Smooth muscle cell (in vitro differentiated cells): Measurements from ENCODE around the gene CTNNA2. TPM values are rescaled to one million over a fixed set of nuclear protein-coding genes. Genes with fewer than 3 reads are reported as not detected.

ENCODE experiments used
- DNase-seq: peaks from one replicate; lab custom pipeline; 2025; ENCODE audit not compliant: unreplicated experiment; lab: John Stamatoyannopoulos, UW
- H2AFZ ChIP-seq: fragments of 200-600 bp; sonication (generic); 2 replicates; pipeline ENCODE4 v1.6.0; 2016; ENCODE audit warnings: antibody characterized with exemption, low read depth, mild to moderate bottlenecking
- H3F3A ChIP-seq: fragments of 200-600 bp; sonication (generic); 2 replicates; pipeline ENCODE4 v1.6.0; 2017; ENCODE audit warnings: antibody characterized with exemption, low read depth
- H3K27ac ChIP-seq: fragments of 200-600 bp; sonication (generic); 2 replicates; pipeline ENCODE4 v1.5.1; 2016; ENCODE audit warnings: low read depth, mild to moderate bottlenecking
- H3K27me3 ChIP-seq: fragments of 200-600 bp; sonication (generic); 2 replicates; pipeline ENCODE4 v1.6.1; 2016; ENCODE audit warnings: low read depth, mild to moderate bottlenecking
- H3K36me3 ChIP-seq: fragments of 200-600 bp; sonication (generic); 2 replicates; pipeline ENCODE4 v1.5.1; 2016; ENCODE audit warnings: low read depth
- H3K4me1 ChIP-seq: fragments of 200-600 bp; sonication (generic); 2 replicates; pipeline ENCODE4 v1.5.1; 2016; ENCODE audit warnings: low read depth
- H3K4me2 ChIP-seq: fragments of 200-600 bp; sonication (generic); 2 replicates; pipeline ENCODE4 v1.6.0; 2016; ENCODE audit warnings: mild to moderate bottlenecking
- H3K4me3 ChIP-seq: fragments of 200-600 bp; sonication (generic); 2 replicates; pipeline ENCODE4 v1.5.1; 2016; ENCODE audit warnings: mild to moderate bottlenecking
- H3K79me2 ChIP-seq: fragments of 200-600 bp; sonication (generic); 2 replicates; pipeline ENCODE4 v1.6.0; 2016; ENCODE audit warnings: low read depth, mild to moderate bottlenecking
- H3K9ac ChIP-seq: fragments of 200-600 bp; sonication (generic); 2 replicates; pipeline ENCODE4 v1.6.0; 2016; ENCODE audit warnings: low read depth
- H3K9me3 ChIP-seq: fragments of 200-600 bp; sonication (generic); replicated peaks from 2 replicates; pipeline ENCODE4 v1.5.1; 2016; ENCODE audit warnings: low read depth
- H4K20me1 ChIP-seq: fragments of 200-600 bp; sonication (generic); 2 replicates; pipeline ENCODE4 v1.6.0; 2016; ENCODE audit warnings: low read depth
- CTCF ChIP-seq: fragments of 200-600 bp; sonication (generic); IDR thresholded peaks from 2 replicates; pipeline ENCODE4 v1.5.1; 2017; ENCODE audit warnings: borderline replicate concordance, mild to moderate bottlenecking, antibody characterized with exemption; ENCODE audit not compliant: insufficient read depth, poor library complexity, severe bottlenecking
- WGBS: methylation state at CpG from one replicate; pipeline ENCODE4 v1.1.7; 2016; ENCODE audit warnings: low lambda C conversion rate; 5-methylcytosine and 5-hydroxymethylcytosine counted together
- polyA plus RNA-seq: library from polyadenylated mRNA; unstranded; fragments of >200 nt; fragmentation: Nextera tagmentation; extraction: Ambion mirVana; gene quantifications from 2 replicates; pipeline ENCODE4 v1.2.1, GENCODE V29; 2016
- total RNA-seq: library from RNA; depleted of rRNA; stranded (reverse); fragments of >200 nt; gene quantifications from 2 replicates; pipeline ENCODE4 v1.2.3, GENCODE V29; 2014

CTNNA2 gene
- total and polyA plus RNA-seq, 2 experiments from 2014 or later = not detected

GRCh38 chr2:80298954-80299353 lies 786.1 kb downstream of the CTNNA2 start:
- no peak overlapping the region for H3K4me2 ChIP-seq
- no peak for TF ChIP-seq CTCF
- H3K9me3 ChIP-seq = no peaks in the 10 kb centered on the region
- 72% methylated on average over 3 of the region's 3 CpGs for WGBS
- H3K4me3 ChIP-seq = no peak overlapping the region
- H3F3A ChIP-seq = no peaks in the 10 kb centered on the region
- H4K20me1 ChIP-seq = no peaks in the 10 kb centered on the region
- peaks cover 64% of the 10 kb centered on the region for H3K27me3 ChIP-seq
- H3K4me1 ChIP-seq = peaks cover 14% of the 10 kb centered on the region
- no peak overlapping the region for H3K27ac ChIP-seq
- no peaks in the 10 kb centered on the region for H3K36me3 ChIP-seq
- no peak for DNase-seq
- no peak overlapping the region for H3K9ac ChIP-seq
- no peaks in the 10 kb centered on the region for H3K79me2 ChIP-seq
- no peak overlapping the region for H2AFZ ChIP-seq

- Histone ChIP-seq H3K27me3 (peaks cover 71% of the 10 kb centered on the region), H3K9me3 (no peaks in the 10 kb centered on the region), H3K79me2 (no peaks in the 10 kb centered on the region), H3K4me2 (peak overlapping the region; percentile 2), H3K27ac (no peak overlapping the region), H4K20me1 (no peaks in the 10 kb centered on the region), H3F3A (no peaks in the 10 kb centered on the region), H3K9ac (no peak overlapping the region), H3K4me3 (no peak overlapping the region), H3K4me1 (peaks cover 16% of the 10 kb centered on the region), H2AFZ (no peak overlapping the region), H3K36me3 (no peaks in the 10 kb centered on the region)
- WGBS = 44% methylated on average over 5 of the region's 5 CpGs
- no peak for DNase-seq
- TF ChIP-seq CTCF = no peak
Measured at GRCh38 chr2:80299661-80300060, 786.8 kb downstream of the CTNNA2 start.

- DNase-seq = no peak
- 47% methylated on average over 1 of the region's 1 CpG for WGBS
Measured at GRCh38 chr2:80300346-80300745, 787.5 kb downstream of the CTNNA2 start.

More at GRCh38 chr2:80300346-80300745, 787.5 kb downstream of the CTNNA2 start:
- H3K4me2 ChIP-seq = peak overlapping the region; percentile 99
- no peaks in the 10 kb centered on the region for H3K9me3 ChIP-seq
- peaks cover 78% of the 10 kb centered on the region for H3K27me3 ChIP-seq
- H3F3A ChIP-seq = no peaks in the 10 kb centered on the region
- TF ChIP-seq CTCF = no peak
- no peaks in the 10 kb centered on the region for H3K36me3 ChIP-seq
- H3K4me1 ChIP-seq = peaks cover 16% of the 10 kb centered on the region
- no peak overlapping the region for H3K27ac ChIP-seq
- H3K4me3 ChIP-seq = no peak overlapping the region
- no peaks in the 10 kb centered on the region for H3K79me2 ChIP-seq
- no peaks in the 10 kb centered on the region for H4K20me1 ChIP-seq
- H3K9ac ChIP-seq = no peak overlapping the region
- no peak overlapping the region for H2AFZ ChIP-seq
